ENCODE measurements around the gene ZNF609. TPM values are rescaled to one million over a fixed set of nuclear protein-coding genes. Genes with fewer than 3 reads are reported as not detected.

ZNF609 gene
- total and polyA plus RNA-seq, 2 of the 13 experiments (the other 11 are each of a cell fraction or from before 2014, with no cell fraction given): 8.9 to 9.9 TPM

GRCh38 chr15:64720188-64720587 lies 259.8 kb downstream of the ZNF609 start:
- Histone ChIP-seq H3K79me2 (ENCODE audit: insufficient read depth, low read length) (no peaks in the 10 kb centered on the region), H3K4me2 (ENCODE audit: low read depth, low read length) (peak overlapping the region; percentile 23; the same call in 1 of the 2 replicates), H4K20me1 (ENCODE audit: insufficient read depth, low read length) (no peaks in the 10 kb centered on the region), H3K4me3 (replicated peaks in 1 of 3; ENCODE audit: insufficient read depth in 1 of 3, low read depth in 2 of 3, low read length in 3 of 3) (no peak overlapping the region), H3K9ac (ENCODE audit: insufficient read depth, low read depth, low read length) (no peak overlapping the region), H3K27me3 (ENCODE audit: control insufficient read depth in 1 of 2, insufficient read depth in 2 of 2, low read length in 2 of 2) (no peaks in the 10 kb centered on the region), H2AFZ (ENCODE audit: low read length) (no peak overlapping the region), H3K9me3 (ENCODE audit: low read length) (no peaks in the 10 kb centered on the region), H3K4me1 (ENCODE audit: insufficient read depth, low read length) (peaks cover 17% of the 10 kb centered on the region), H3K36me3 (replicated peaks in 1 of 2; ENCODE audit: control insufficient read depth in 1 of 2, insufficient read depth in 2 of 2, low read length in 2 of 2) (no peaks in the 10 kb centered on the region), H3K27ac (ENCODE audit: extremely low read length, insufficient read depth, low read length) (no peak overlapping the region)
- in situ Hi-C loops (cut with HindIII; ENCODE audit: extremely low pct_ligation_motif_present, low pct_unique_long_range_greater_than_20kb) (no loop called here), intact Hi-C loops (cut with micrococcal nuclease; ENCODE audit: unreplicated experiment) (no loop called here)
- 0 out of 3 replicates have a peak, but pooled peaks have one; percentile 15 for ATAC-seq
- TF ChIP-seq ZNF337 (CRISPR knock-in tag; IDR thresholded peaks at IDR 0.05; ENCODE audit: borderline replicate concordance, low read depth) (no peak), ZNF746 (CRISPR knock-in tag; IDR thresholded peaks at IDR 0.05) (no peak)
- POLR2A ChIA-PET: interaction anchor here (0.6 to 0.8 kb wide), 3 partner anchors 14 to 117 kb away, joined by 3 read pairs; no protein-coding TSS in a partner anchor
- CTCF ChIA-PET (ENCODE audit: low intra/inter-chr PET ratio, low total read pairs): no interaction called here
- BruUV-seq (replicated peaks): no TSS peak
- FAIRE-seq: no peak
- WGBS (ENCODE audit: low lambda C conversion rate): 37% methylated on average over 3 of the region's 3 CpGs
- no peak for DNase-seq (ENCODE audit: low spot score)

GRCh38 chr15:64730151-64730550 lies 269.8 kb downstream of the ZNF609 start:
- DNase-seq (ENCODE audit: low spot score): no peak
- peaks cover 7% of the 10 kb centered on the region; the same call in 1 of the 2 replicates for H4K20me1 ChIP-seq (ENCODE audit: insufficient read depth, low read length)
- no peak overlapping the region for H3K4me2 ChIP-seq (ENCODE audit: low read depth, low read length)
- H2AFZ ChIP-seq (ENCODE audit: low read length): no peak overlapping the region
- WGBS (ENCODE audit: low lambda C conversion rate): 3% methylated on average over 4 of the region's 5 CpGs
- in situ Hi-C loops (cut with HindIII; ENCODE audit: extremely low pct_ligation_motif_present, low pct_unique_long_range_greater_than_20kb): loop anchor here (5.0 kb wide), 1 partner anchor 82 kb away; no protein-coding TSS in a partner anchor
- H3K36me3 ChIP-seq (replicated peaks in 1 of 2; ENCODE audit: control insufficient read depth in 1 of 2, insufficient read depth in 2 of 2, low read length in 2 of 2): no peaks in the 10 kb centered on the region
- peaks cover 0 to 8% of the 10 kb centered on the region in 2 experiments; a peak in 1 of 5 replicates for H3K27me3 ChIP-seq (ENCODE audit: control insufficient read depth in 1 of 2, insufficient read depth in 2 of 2, low read length in 2 of 2)
- H3K9me3 ChIP-seq (ENCODE audit: low read length): no peaks in the 10 kb centered on the region
- no peak for ATAC-seq
- H3K4me3 ChIP-seq (replicated peaks in 1 of 3; ENCODE audit: insufficient read depth in 1 of 3, low read depth in 2 of 3, low read length in 3 of 3): no peak overlapping the region
- TF ChIP-seq NFE2L1 (CRISPR knock-in tag; IDR thresholded peaks at IDR 0.05; ENCODE audit: borderline replicate concordance) (no peak), RELA (CRISPR knock-in tag; IDR thresholded peaks at IDR 0.05) (no peak), ATF3 (CRISPR knock-in tag; IDR thresholded peaks at IDR 0.05) (no peak)
- intact Hi-C loops (cut with micrococcal nuclease; ENCODE audit: unreplicated experiment): loop anchor here (5.0 kb wide), 1 partner anchor 162 kb away; no protein-coding TSS in a partner anchor
- no peak overlapping the region for H3K9ac ChIP-seq (ENCODE audit: insufficient read depth, low read depth, low read length)
- H3K27ac ChIP-seq (ENCODE audit: extremely low read length, insufficient read depth, low read length): no peak overlapping the region
- ChIA-PET CTCF (ENCODE audit: low intra/inter-chr PET ratio, low total read pairs) (interaction anchor here (1.5 to 2.9 kb wide), 3 partner anchors 79 to 303 kb away, joined by 6 to 46 read pairs (median 20); no protein-coding TSS in a partner anchor), POLR2A (no interaction called here)
- H3K4me1 ChIP-seq (ENCODE audit: insufficient read depth, low read length): peaks cover 33% of the 10 kb centered on the region
- BruUV-seq (replicated peaks): no TSS peak
- H3K79me2 ChIP-seq (ENCODE audit: insufficient read depth, low read length): no peaks in the 10 kb centered on the region
- no peak for FAIRE-seq
